ENCODE measurements around the gene MEIOSIN. TPM values are rescaled to one million over a fixed set of nuclear protein-coding genes. Genes with fewer than 3 reads are reported as not detected.

Gene MEIOSIN
- total and polyA plus RNA-seq, 2 of the 13 experiments (the other 11 are each of a cell fraction or from before 2014, with no cell fraction given): not detected

DNA sequence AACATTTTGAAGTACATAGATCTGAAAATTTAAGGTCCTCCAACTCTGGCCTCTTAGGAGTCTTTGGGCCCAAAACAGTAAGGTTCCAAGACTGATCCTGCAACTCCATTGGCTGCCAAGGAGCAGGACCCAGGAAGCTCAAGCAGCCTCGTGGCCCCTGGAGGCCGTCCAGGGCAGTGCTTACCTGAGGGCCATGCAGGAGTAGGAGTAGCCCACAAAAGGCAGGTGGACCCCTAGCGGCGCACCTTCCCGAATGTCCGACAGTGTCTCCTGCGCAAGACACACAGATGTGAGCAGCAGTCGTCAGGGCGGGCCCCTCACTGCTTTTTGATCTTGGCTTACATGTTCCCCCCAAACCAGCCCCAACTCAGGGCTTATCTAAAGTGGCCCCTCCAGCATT lies 41.5 kb downstream of the MEIOSIN start (continued):
- TF ChIP-seq, protein P1, sequence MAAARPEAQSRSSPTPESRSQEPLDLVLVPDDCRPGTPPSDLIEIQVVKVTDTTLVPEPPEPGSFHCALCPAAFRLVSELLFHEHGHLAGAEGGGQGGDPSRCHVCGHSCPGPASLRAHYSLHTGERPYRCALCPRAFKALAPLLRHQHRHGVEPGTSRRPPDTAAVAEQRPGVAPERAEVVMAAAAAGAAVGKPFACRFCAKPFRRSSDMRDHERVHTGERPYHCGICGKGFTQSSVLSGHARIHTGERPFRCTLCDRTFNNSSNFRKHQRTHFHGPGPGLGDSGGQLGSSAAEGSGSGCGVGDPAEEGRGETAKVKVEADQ (CRISPR knock-in tag; IDR thresholded peaks at IDR 0.05; ENCODE audit: borderline replicate concordance): no peak
- TF ChIP-seq, protein P2, sequence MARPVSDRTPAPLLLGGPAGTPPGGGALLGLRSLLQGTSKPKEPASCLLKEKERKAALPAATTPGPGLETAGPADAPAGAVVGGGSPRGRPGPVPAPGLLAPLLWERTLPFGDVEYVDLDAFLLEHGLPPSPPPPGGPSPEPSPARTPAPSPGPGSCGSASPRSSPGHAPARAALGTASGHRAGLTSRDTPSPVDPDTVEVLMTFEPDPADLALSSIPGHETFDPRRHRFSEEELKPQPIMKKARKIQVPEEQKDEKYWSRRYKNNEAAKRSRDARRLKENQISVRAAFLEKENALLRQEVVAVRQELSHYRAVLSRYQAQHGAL (CRISPR knock-in tag; IDR thresholded peaks at IDR 0.05; ENCODE audit: not compliant biosample characterization): no peak
- TF ChIP-seq HNRNPH1 (optimal IDR thresholded peaks at IDR 0.05; ENCODE audit: low read depth, low read length) (no peak), NFKBIZ (CRISPR knock-in tag; IDR thresholded peaks at IDR 0.05) (no peak), MEF2D (CRISPR knock-in tag; IDR thresholded peaks at IDR 0.05) (no peak), ZNF10 (CRISPR knock-in tag; IDR thresholded peaks at IDR 0.05; ENCODE audit: borderline replicate concordance, low read depth) (no peak), ZBTB7A (CRISPR knock-in tag; IDR thresholded peaks at IDR 0.05) (no peak), RAD21 (CRISPR knock-in tag; IDR thresholded peaks at IDR 0.05) (peak; percentile 39; the same call in 1 of the 2 replicates), FOSL2 (CRISPR knock-in tag; IDR thresholded peaks at IDR 0.05) (no peak), SNAPC2 (CRISPR knock-in tag; IDR thresholded peaks at IDR 0.05) (no peak), MYC (CRISPR knock-in tag; IDR thresholded peaks at IDR 0.05; ENCODE audit: borderline replicate concordance) (peak; percentile 46; the same call in 1 of the 2 replicates), ZNF484 (CRISPR knock-in tag; IDR thresholded peaks at IDR 0.05; ENCODE audit: borderline replicate concordance, low read depth) (no peak), ZNF496 (CRISPR knock-in tag; IDR thresholded peaks at IDR 0.05; ENCODE audit: insufficient replicate concordance) (no peak), RBM39 (IDR thresholded peaks at IDR 0.05; ENCODE audit: low read depth, low read length, poor library complexity, severe bottlenecking) (no peak), ZNF672 (CRISPR knock-in tag; IDR thresholded peaks at IDR 0.05) (no peak)
- TF ChIP-seq, protein P3, sequence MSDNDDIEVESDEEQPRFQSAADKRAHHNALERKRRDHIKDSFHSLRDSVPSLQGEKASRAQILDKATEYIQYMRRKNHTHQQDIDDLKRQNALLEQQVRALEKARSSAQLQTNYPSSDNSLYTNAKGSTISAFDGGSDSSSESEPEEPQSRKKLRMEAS (IDR thresholded peaks at IDR 0.05): peak; percentile 38; the same call in 1 of the 2 replicates
- TF ChIP-seq, protein P4, sequence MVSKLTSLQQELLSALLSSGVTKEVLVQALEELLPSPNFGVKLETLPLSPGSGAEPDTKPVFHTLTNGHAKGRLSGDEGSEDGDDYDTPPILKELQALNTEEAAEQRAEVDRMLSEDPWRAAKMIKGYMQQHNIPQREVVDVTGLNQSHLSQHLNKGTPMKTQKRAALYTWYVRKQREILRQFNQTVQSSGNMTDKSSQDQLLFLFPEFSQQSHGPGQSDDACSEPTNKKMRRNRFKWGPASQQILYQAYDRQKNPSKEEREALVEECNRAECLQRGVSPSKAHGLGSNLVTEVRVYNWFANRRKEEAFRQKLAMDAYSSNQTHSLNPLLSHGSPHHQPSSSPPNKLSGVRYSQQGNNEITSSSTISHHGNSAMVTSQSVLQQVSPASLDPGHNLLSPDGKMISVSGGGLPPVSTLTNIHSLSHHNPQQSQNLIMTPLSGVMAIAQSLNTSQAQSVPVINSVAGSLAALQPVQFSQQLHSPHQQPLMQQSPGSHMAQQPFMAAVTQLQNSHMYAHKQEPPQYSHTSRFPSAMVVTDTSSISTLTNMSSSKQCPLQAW (CRISPR knock-in tag; IDR thresholded peaks at IDR 0.05): no peak

All from HepG2 (cell line).